NCI-H1048 (cell line): ENCODE measurements around the gene FAM216B.
"Not testable (repeated sequence)": the region's sequence is repeated elsewhere in the genome, so short reads cannot be mapped to it uniquely, and the experiment has no call there.

ENCODE experiments used
- DNase-seq: peaks from one replicate; lab custom pipeline; 2025; lab: John Stamatoyannopoulos, UW

FAM216B gene

GRCh38 chr13:42786715-42787114 is 5.3 kb downstream of the FAM216B start:
- DNase-seq = no peak

- DNase-seq = no peak
Observed at GRCh38 chr13:42788601-42789000, 7.2 kb downstream of the FAM216B start.

- no peak for DNase-seq
Observed at GRCh38 chr13:42792154-42792553, 10.8 kb downstream of the FAM216B start.

- DNase-seq = no peak
Observed at GRCh38 chr13:42794577-42795275, 13.3 kb downstream of the FAM216B start.

- no peak for DNase-seq
Observed at GRCh38 chr13:42795666-42796065, 14.3 kb downstream of the FAM216B start.

GRCh38 chr13:42796747-42797356 is 15.5 kb downstream of the FAM216B start:
- no peak for DNase-seq

- DNase-seq = no peak
Observed at GRCh38 chr13:42798118-42798517, 16.7 kb downstream of the FAM216B start.

GRCh38 chr13:42800109-42800643 is 18.8 kb downstream of the FAM216B start:
- no peak for DNase-seq

GRCh38 chr13:42803563-42804204 is 22.3 kb downstream of the FAM216B start:
- DNase-seq = no peak

GRCh38 chr13:42804244-42804874 is 23.0 kb downstream of the FAM216B start:
- no peak for DNase-seq

GRCh38 chr13:42807241-42807640 is 25.9 kb downstream of the FAM216B start:
- no peak for DNase-seq

GRCh38 chr13:42807866-42808265 is 26.5 kb downstream of the FAM216B start:
- no peak for DNase-seq

- DNase-seq = no peak
Observed at GRCh38 chr13:42808341-42808940, 27.1 kb downstream of the FAM216B start.

- no peak for DNase-seq
Observed at GRCh38 chr13:42812316-42812715, 30.9 kb downstream of the FAM216B start.

GRCh38 chr13:42814868-42815267 is 33.5 kb downstream of the FAM216B start:
- DNase-seq = no peak

- DNase-seq = no peak
Observed at GRCh38 chr13:42815681-42816080, 34.3 kb downstream of the FAM216B start.

GRCh38 chr13:42816538-42816937 is 35.2 kb downstream of the FAM216B start:
- no peak for DNase-seq

- DNase-seq = not testable (repeated sequence)
Observed at GRCh38 chr13:42819687-42820086, 38.3 kb downstream of the FAM216B start.

- no peak for DNase-seq
Observed at GRCh38 chr13:42820451-42820850, 39.1 kb downstream of the FAM216B start.

- DNase-seq = no peak
Observed at GRCh38 chr13:42821437-42821836, 40.1 kb downstream of the FAM216B start.

- no peak for DNase-seq
Observed at GRCh38 chr13:42832341-42833096, 51.1 kb downstream of the FAM216B start.
